Stimulated activated CD8-positive, alpha-beta memory T cell treated with anti-CD3 and anti-CD28 coated beads, Interleukin-15, amount 100 ng/mL, for 48 hours (primary cell): Measurements from ENCODE around the gene PBX1.

Experiments used
- DNase-seq, 2 donors: peaks; one replicate each; pipeline ENCODE4 v3.0.0-alpha.2; 2020; ENCODE audit warnings: low read depth in 2 of 2

The PBX1 gene

DNA sequence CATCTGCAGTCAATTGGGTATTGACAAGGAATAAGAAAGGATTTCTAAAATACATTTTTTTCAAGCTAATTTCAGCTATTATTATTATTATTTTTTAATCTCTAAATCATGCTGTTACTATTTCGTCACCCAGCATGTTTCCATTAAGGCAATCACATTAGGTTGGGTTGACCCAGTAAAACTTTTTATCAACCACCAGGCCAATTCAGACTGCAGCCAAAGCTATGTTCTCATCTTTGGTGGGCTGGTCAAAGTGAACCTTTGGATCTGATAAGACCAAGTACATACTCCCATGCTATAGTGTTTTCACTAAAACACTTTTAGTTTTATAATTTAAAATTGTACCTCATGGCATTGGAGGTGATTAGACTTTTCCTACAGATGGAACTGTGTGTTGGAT, 198.6 kb downstream of the PBX1 start:
- no peak for DNase-seq

DNA sequence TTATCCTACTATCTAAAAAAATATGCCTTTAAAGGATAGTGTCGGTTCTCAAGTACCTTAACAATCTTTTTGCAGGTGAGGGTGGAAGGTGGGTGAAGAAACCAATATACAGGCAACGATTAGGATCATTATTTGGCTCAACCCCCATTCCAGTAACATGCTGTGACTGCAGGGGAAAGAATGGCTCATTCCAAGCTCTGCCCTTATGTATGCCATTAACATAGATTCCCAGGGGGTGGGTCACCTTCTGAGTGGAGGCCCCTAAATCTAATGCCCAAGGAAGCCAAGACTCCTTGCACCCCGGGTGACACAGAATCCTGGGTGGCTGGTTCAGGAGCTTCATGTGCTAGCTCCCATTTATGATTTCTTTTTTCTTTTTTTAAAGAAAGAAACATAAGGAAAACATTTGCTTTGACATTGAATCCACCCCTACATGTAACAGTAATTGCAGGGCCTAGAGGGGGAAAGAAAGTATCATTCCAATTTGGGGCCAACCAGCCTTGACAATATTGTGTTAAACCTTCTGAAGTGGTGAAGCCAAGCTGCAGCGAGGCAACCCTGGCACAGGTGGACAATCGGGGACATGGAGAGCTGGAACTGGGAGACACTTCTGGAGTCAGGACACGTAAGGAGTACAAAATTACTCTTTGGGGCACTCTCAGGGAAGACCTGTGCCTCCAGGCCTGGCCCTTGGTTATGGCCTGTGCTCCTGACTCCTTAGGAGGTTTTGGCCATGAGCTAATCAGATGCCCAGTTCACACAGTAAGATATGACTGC, 200.3 kb downstream of the PBX1 start:
- DNase-seq = no peak

DNA sequence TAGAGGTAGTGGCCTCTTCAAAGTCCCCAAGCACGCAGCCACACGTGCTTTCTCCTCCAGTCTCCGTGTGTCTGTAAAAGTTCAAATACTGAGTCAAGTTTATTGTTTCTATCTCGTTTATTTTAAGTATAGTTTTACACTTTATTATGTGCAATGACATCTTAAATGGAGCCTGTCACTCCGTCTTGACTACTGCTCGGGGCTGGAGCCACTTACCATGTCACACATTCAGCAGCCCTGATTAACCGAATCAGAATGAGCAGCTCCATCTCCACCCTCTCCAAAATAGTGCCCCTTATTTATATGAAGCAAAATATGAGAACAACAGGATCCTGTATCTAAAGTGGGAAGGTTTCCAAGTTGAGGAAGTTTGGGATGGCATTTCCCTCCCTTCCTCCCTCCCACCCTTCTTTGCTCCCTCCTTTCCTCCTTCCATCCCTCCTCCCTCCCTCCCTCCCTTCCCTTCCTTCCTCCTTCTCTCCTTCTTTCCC, 201.0 kb downstream of the PBX1 start:
- DNase-seq = no peak

DNA sequence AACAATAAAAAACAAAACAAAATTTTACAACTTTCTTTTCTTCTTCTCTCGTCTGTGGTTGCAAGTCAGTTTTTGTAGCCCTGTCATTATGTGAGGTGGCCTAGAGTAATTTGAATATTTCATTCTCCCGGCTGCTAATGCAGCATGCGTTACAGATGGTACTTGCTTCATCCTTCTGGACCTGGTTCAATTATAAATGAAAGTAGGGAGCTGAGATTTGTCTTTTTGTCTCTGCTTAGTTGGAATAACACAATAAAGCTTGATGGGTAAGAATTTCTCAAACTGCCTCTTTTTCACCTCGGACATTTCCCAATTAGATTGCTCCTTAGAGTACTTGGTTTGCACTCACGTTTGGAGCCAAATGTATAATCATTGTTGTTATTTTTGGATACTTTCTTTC, 201.6 kb downstream of the PBX1 start:
- DNase-seq = no peak

DNA sequence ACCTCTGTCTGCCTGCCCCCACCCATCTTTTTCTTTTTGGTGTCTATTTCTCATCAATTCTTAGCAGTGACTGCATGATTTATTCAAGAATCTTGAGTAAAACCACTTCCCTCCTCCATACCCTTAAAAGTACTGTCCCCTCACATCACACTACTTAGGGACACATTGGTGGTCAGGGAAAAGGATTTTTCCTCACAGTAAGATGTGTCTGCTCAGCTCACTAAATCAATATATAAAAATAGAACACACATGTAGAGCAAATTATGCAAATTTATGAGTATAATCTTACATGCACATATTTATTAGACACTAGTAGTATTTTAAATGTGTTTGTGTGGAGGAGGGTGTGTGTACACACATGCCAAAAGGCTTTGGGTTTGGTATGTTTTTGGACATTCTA, 202.0 kb downstream of the PBX1 start:
- DNase-seq = no peak

DNA sequence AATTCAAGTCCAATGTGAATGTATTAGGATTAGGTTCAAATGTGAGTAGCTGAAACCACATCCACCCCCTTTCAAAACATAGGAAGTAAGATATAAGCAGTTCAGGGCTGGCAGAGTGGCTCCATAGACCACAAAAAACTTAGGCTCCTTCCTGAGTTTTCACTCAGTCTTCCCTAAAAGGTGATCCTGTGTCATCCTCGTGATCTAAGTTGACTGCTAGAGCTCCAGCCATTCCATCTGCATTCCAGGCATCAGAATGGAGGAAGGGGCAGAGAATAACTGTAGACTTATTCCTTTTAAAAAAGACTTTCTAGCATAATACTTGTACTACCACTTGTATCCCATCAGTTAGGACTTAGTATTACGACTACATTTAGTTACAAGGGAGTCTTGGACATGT, 204.1 kb downstream of the PBX1 start:
- DNase-seq = no peak

DNA sequence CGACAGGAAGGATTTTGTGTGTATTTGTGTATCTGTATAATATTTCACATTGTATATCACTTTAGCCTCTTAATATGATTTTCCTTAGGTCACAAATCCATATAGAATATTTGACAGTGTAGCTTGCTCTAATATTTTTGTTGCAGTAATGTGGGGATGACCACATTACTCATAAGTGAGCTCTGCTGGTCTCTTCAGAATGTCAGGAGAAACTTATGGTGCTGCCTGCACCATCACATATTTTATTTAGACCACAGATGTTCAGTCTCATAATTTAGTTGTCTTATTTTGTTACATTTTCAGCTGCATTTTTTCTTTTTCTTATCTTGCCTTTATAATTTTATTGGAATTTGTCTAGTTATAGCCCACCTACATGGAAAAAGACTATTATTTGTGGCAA, 205.3 kb downstream of the PBX1 start:
- DNase-seq = no peak

DNA sequence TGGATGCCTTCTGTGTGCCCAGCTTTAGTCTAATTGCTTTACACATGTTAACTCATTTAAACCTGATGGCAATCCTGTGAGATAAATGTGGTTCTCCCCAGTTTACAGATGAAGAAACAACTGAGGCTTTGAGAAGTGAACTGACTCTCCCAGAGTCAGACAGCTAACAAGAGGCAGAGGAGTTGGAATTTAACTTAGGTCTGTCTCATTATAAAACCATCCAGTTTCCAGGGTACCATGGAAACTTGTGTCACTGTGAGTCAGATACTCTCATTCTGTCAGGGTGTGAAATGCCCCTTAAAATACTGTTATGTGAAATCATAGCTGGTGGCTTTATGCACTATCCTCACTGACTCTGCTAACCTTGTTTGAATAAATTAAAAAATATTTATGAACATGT, 206.6 kb downstream of the PBX1 start:
- DNase-seq = no peak

DNA sequence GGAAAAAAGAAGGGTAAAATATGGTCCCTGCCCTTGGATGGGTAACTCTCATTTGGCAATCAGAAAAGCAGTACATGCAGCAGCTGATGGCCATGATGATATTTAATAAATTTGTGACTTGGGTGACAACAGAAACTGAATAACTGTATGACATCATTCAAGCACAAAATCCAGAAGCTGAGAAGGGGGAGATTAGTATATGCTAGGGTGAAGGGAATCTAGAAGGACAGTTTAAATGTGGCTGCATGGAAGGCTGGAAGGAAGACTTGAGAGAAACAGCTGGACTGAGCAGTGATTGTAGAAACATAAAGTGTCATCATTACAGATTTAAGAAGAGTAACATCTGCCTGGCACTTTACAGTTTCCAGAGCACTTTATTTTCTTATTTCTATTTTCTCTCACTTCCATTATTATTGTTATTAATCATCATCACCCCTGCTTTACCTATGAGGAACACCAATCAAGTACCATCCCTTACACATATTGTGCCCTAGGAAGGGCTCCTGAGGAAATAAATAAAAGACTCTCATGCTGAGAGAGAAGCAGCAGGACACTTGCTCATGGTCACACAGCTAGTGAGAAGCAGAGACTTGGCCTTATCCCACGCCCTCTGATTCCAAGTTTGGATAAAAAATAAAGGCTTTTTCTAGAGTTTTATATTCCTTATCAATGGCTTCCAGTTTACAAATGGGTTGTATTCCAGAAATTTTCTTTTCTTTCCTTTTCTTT, 207.2 kb downstream of the PBX1 start:
- DNase-seq = no peak

DNA sequence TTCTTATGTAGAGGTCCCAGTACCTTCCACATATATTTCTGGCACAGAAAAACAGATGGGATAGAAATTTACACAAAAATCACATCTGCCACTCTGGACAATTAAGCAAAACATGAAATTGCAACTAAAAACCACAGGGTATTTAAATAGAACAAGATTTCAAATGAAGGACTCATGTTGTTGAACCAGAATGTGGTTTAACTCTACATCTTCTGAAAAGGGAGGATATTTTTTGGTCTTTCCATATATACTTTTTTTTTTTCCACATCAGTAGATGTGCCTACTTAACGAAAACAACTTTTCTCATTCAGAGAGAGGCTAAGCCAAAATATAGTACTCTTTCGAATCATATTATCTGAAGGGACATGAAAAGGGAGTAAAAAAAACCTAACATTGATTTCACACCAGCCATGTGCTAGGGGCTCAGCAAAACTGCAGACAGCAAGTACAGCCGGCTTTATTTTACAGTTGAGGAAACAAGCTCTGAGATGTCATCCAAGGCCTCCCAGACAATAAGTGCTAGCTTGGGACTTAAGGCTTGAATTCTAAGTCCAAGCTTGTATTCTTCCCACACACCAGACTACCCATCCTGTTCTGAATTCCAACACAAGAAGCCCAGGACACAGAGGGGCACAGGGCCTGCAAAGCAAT, 208.9 kb downstream of the PBX1 start:
- DNase-seq = no peak

DNA sequence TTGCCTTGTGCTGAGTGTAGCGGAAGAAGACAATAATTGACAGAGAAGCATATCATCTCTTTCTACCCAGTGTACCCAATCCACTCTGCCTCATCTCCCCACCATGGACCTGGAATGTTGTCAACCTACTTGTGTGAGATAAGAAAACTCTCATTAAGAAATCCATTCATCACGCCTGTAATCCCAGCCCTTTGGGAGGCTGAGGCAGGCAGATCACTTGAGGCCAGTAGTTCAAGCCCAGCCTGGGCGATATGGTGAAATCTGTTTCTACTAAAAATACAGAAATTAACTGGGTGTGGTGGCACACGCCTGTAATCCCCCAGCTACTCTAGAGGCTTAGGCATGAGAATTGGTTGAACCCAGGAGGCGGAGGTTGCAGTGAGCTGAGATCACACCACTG, 209.6 kb downstream of the PBX1 start:
- DNase-seq = no peak

DNA sequence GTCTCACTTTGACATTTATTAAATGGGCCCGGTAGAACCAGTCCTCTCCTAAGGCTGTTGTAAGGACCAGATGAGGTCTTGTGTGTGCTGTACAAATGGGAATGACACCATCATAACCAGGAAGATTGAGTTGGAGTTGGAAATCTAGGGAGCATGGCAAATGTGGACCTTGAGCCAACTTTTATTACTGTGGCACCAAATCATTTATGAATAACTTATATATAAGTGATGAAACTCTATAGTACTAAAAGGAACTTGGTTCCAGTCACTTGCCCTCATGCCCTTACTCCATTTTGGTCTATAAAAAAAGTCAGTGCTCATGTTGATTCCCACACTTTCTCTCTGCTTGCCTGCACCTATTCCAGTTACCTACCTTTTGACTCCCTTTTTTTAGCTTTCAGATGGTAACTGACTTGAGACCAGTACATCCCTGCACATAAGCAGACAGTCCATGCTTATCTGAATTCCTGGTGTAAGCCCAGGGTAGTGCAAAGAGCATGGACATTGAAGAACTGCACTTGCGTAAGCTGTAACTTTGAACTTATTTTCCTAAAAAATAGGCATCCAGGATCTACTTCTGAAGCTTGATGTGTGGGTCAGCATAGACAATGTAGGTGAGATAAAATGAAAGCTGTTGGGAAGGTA, 210.6 kb downstream of the PBX1 start:
- no peak for DNase-seq

DNA sequence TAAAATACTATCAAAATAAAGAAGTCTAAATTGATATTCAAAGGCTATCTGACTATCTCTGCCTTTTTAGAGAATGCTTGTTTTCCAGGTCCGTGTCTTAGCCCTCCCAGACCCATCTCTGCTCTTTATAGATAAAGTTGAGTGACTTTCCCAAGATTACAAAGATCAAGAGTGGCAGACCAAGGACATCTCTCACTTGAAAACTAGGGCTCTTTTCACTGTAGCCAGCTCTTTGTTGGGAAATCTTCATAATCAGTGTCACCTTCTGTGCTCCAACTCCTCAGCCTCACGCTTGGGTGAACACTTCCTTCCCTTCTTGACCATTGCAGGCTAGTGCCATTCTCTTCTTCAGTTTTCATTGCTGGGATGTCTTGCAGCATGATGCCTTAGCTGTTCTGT, 211.1 kb downstream of the PBX1 start:
- DNase-seq = no peak

DNA sequence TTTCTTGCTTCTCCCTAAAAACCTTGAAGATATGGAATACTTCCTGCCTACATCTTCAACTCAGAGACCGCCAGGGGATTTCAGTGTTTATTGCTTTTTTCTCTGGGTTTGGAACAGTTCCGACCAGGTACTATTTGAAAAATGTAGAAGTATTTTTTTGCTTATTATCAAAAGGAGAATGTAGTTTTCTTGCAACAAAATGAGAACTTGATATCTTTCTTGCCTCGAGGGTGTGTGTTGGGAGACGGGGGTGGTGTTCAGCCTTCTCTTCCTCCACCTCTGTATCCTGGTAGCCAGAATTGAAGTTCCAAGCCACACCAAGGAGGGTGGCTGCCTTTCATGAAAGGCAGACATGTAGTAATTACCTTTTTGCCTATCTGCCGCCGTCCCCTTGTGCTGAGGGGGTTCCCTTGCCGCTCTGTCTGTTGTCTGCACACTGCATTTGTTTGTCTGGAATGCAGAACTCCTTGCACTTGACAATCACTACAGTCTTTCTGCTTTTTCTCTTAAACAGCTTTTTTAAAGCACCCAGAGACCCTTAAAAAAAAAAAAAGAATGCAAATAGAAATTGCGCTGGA, 212.1 kb downstream of the PBX1 start:
- DNase-seq = no peak

DNA sequence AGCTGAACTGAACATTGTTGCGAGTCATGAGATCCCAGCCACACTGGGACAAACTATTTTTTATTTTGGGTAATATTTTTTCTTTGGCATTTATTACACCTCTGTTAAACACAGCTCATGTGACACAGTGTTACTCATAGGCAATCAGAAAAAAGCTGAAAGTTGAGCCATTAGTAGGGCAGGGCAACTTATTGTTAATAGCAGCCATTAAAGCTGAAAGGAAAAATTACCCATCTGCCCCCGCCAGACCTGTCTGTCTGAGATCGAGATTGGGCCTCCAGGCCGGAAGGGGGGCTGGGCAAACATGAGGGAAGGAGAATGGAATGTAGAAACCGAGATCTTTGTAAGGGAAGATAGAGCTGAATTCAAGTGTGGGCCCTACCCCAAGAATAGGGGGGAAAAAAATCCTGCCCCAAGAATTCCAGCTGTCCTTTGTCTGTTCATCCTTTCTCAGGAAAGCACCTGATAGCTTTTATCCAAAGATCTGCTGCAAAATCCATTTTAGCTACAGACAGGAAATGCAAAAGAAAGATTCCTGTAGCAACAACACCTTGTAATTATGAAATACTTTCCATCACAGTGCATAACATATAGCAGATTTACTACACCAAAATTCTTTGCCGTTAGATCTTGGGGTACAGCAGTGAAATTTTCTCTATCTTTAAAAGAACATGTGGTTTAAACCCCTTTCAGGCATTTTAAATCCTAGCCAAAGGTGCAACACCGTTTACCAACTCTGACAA, 212.8 kb downstream of the PBX1 start:
- DNase-seq = no peak

DNA sequence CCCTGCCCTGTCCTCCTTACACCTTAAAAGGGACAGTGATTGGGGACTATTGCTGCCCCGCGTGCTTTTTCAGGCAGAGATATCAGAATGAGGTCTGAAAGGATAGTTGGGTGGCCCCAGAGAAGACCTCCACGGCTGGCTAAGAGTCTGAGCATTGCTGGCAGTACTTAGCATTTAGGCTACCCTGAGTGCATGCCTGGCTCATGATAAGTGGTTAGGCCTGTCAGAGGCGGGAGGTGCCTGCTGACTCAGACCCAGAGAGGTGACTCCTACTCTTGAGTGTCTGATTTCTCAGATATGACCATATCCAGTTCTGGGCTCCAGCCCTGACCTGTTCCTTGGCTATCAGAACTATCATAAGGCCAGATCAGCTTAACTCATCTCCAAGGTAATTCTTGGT, 213.7 kb downstream of the PBX1 start:
- DNase-seq = peak; percentile 12 to 15

DNA sequence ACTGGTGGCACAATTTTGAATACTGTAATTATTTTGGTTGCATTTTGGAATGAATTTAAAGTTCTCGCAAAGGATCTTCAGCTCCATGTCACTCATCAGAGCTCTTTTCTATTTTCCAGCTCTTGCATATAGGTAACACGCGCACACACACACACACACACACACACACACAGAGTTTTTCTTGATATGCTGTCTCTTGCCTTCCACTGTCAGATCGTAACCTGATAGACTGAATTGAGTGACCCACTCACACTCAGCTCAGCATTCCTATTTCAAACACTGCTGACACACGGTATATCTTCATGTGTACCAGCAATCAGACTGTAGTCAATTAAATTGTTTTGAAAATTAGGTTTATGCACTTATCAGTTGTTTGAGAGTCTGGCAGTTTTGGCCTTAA, 214.1 kb downstream of the PBX1 start:
- DNase-seq = no peak

DNA sequence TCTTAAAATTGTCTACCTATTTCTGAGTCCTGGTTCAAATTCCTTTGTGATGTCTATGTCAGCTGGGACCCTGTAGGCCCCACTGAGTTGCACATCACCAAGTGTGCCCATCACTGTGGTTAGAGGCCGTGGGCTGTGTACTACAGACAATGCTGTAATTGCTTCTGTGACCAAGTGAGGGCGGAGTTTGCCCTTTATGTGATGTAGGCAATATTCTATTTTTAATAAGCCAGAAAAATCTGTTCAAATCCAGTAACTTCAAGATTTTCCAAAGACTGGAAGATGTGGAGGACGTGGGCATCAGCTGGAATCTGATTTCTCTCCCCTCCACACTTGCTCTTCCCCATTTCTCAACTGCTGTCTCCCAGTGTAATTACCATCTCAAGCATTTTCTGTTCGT, 215.4 kb downstream of the PBX1 start:
- no peak for DNase-seq

DNA sequence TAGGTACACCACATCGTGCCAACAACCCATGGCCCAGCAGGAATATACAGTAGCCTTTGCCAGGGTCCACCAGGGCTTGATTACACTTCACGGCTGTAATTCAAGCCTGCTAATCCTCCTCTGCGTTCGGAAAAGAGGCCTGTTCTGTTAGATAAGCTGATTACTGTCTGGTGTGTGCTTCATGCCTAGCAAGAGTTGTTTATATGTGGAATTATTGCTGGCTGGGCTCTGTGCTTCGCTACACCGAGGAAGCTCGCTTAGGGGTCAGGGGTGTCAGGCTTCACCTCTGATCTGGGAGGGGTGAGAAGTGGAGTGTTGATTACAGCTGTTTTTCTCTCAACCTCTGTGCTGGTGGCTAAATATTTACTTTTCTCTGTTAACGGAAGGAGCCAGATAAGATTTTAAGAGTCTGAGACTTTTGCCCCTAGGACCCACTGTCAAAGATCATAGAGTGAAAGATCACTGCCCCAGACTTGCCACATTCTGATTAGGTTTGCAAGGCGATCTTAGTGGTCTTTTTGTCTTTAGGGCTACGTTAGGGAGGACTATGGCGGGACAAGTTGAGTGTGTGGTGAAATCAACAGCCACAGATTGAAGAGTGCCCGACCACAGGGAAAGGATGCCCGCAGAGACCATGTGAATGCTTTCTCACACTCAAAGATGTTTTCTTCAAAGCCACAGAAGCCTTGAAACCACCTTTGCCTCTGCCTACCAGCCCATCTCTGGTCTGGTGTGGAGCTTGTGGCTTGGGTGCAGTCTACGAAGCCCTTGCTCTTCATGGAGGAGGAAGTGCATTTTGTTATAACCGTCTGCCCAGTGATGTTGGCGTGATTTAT, 216.1 kb downstream of the PBX1 start:
- DNase-seq = no peak

DNA sequence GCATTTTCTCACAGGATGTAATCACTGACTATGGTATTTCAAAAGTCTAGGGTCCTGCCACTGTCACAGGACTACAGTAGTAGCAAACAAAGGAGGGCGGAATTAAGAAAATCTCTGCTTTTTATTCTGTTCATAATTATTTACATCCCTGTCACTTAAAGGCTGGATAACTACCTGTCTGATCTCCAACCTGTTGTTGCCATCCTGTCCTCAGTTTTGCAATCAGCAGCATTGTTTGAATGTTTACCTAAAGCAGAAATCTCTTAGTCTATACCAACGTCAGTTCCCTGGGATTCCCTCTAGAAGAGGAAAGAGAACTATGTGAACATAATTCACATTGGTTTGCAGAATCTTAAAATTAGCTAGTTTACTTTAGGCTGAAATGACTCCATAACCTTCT, 218.5 kb downstream of the PBX1 start:
- DNase-seq = no peak
